Measurements from ENCODE around the gene CTNNBL1. TPM values are rescaled to one million over a fixed set of nuclear protein-coding genes. Genes with fewer than 3 reads are reported as not detected.
"Not testable (repeated sequence)": the region's sequence is repeated elsewhere in the genome, so short reads cannot be mapped to it uniquely, and the experiment has no call there.

Gene CTNNBL1
- total and polyA plus RNA-seq, 2 experiments from 2014 or later, result 27.6 to 55.0 TPM

- H3K9me3 ChIP-seq (ENCODE audit: low read depth), result no peaks in the 10 kb centered on the region
- H3K79me2 ChIP-seq, result no peaks in the 10 kb centered on the region
- no peak overlapping the region for H3K4me3 ChIP-seq
- H3K4me2 ChIP-seq, result no peak overlapping the region
- H4K20me1 ChIP-seq (ENCODE audit: insufficient read depth, poor library complexity, severe bottlenecking), result no peaks in the 10 kb centered on the region
- TF ChIP-seq EZH2 (IDR thresholded peaks at IDR 0.05; ENCODE audit: borderline replicate concordance) (no peak), EZH2phosphoT487 (IDR thresholded peaks at IDR 0.05; ENCODE audit: low read depth, severe bottlenecking, unreplicated experiment) (no peak)
- TF ChIP-seq, protein P1, sequence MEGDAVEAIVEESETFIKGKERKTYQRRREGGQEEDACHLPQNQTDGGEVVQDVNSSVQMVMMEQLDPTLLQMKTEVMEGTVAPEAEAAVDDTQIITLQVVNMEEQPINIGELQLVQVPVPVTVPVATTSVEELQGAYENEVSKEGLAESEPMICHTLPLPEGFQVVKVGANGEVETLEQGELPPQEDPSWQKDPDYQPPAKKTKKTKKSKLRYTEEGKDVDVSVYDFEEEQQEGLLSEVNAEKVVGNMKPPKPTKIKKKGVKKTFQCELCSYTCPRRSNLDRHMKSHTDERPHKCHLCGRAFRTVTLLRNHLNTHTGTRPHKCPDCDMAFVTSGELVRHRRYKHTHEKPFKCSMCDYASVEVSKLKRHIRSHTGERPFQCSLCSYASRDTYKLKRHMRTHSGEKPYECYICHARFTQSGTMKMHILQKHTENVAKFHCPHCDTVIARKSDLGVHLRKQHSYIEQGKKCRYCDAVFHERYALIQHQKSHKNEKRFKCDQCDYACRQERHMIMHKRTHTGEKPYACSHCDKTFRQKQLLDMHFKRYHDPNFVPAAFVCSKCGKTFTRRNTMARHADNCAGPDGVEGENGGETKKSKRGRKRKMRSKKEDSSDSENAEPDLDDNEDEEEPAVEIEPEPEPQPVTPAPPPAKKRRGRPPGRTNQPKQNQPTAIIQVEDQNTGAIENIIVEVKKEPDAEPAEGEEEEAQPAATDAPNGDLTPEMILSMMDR (IDR thresholded peaks at IDR 0.05; ENCODE audit: poor library complexity), result no peak
- H3K27me3 ChIP-seq, result no peaks in the 10 kb centered on the region
- WGBS (ENCODE audit: low lambda C conversion rate, missing lambda C conversion rate), result 76% methylated on average over 6 of the region's 6 CpGs
- no peaks in the 10 kb centered on the region for H3K4me1 ChIP-seq (ENCODE audit: insufficient read depth)
- no peak overlapping the region for H2AFZ ChIP-seq
- no peaks in the 10 kb centered on the region for H3K36me3 ChIP-seq (replicated peaks; ENCODE audit: insufficient read depth, low read depth)
- no peak overlapping the region for H3K27ac ChIP-seq
- no peak for DNase-seq (ENCODE audit: low spot score)
- no peaks in the 10 kb centered on the region for H3K9me2 ChIP-seq (replicated peaks; ENCODE audit: insufficient read depth)
Observed at GRCh38 chr20:37661519-37661918, 32.3 kb upstream of the CTNNBL1 start.

DNA sequence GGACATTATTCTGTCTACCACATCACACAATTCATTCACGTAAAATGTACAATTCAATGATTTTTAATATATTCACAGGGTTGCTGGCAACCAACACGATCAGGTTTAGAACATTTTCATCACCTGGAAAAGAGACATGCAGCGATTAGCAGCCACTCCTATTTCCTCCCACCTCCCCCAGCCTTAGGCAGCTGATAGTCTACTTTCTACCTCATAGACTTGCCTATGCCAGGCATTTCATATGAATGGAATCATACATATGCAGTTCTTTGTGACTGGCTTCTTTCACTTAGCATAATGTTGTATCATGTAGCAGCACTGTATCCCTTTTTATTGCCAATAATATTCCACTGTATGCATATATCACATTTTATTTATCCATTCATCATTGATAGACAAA is 31.5 kb upstream of the CTNNBL1 start:
- H2AFZ ChIP-seq, result no peak overlapping the region
- H3K4me2 ChIP-seq, result no peak overlapping the region
- H3K9me3 ChIP-seq (ENCODE audit: low read depth), result no peaks in the 10 kb centered on the region
- no peaks in the 10 kb centered on the region for H4K20me1 ChIP-seq (ENCODE audit: insufficient read depth, poor library complexity, severe bottlenecking)
- 80% methylated on average over 3 of the region's 3 CpGs for WGBS (ENCODE audit: low lambda C conversion rate, missing lambda C conversion rate)
- H3K4me3 ChIP-seq, result no peak overlapping the region
- no peaks in the 10 kb centered on the region for H3K79me2 ChIP-seq
- H3K9me2 ChIP-seq (replicated peaks; ENCODE audit: insufficient read depth), result no peaks in the 10 kb centered on the region
- no peak overlapping the region for H3K27ac ChIP-seq
- H3K27me3 ChIP-seq, result no peaks in the 10 kb centered on the region
- no peaks in the 10 kb centered on the region for H3K36me3 ChIP-seq (replicated peaks; ENCODE audit: insufficient read depth, low read depth)
- DNase-seq (ENCODE audit: low spot score), result no peak
- no peaks in the 10 kb centered on the region for H3K4me1 ChIP-seq (ENCODE audit: insufficient read depth)
- TF ChIP-seq, protein P1 (IDR thresholded peaks at IDR 0.05; ENCODE audit: poor library complexity), result no peak
- TF ChIP-seq EZH2 (IDR thresholded peaks at IDR 0.05; ENCODE audit: borderline replicate concordance) (no peak), EZH2phosphoT487 (IDR thresholded peaks at IDR 0.05; ENCODE audit: low read depth, severe bottlenecking, unreplicated experiment) (no peak)

GRCh38 chr20:37664595-37664994 is 29.2 kb upstream of the CTNNBL1 start:
- not testable (repeated sequence) for H3K79me2 ChIP-seq

GRCh38 chr20:37668166-37668565 is 25.7 kb upstream of the CTNNBL1 start:
- Histone ChIP-seq H3K4me1 (ENCODE audit: insufficient read depth) (no peaks in the 10 kb centered on the region), H3K9me2 (replicated peaks; ENCODE audit: insufficient read depth) (no peaks in the 10 kb centered on the region), H4K20me1 (ENCODE audit: insufficient read depth, poor library complexity, severe bottlenecking) (no peaks in the 10 kb centered on the region), H3K27ac (no peak overlapping the region), H3K4me2 (no peak overlapping the region), H3K4me3 (no peak overlapping the region), H3K36me3 (replicated peaks; ENCODE audit: insufficient read depth, low read depth) (no peaks in the 10 kb centered on the region), H3K9me3 (ENCODE audit: low read depth) (no peaks in the 10 kb centered on the region), H3K27me3 (no peaks in the 10 kb centered on the region), H3K79me2 (no peaks in the 10 kb centered on the region), H2AFZ (no peak overlapping the region)
- 91% methylated on average over 9 of the region's 9 CpGs for WGBS (ENCODE audit: low lambda C conversion rate, missing lambda C conversion rate)
- no peak for DNase-seq (ENCODE audit: low spot score)
- TF ChIP-seq EZH2 (IDR thresholded peaks at IDR 0.05; ENCODE audit: borderline replicate concordance) (no peak), EZH2phosphoT487 (IDR thresholded peaks at IDR 0.05; ENCODE audit: low read depth, severe bottlenecking, unreplicated experiment) (no peak)
- TF ChIP-seq, protein P1 (IDR thresholded peaks at IDR 0.05; ENCODE audit: poor library complexity), result no peak

More at GRCh38 chr20:37664595-37664994, 29.2 kb upstream of the CTNNBL1 start:
- not testable (repeated sequence) for H2AFZ ChIP-seq; H3K27ac ChIP-seq; H3K4me1 ChIP-seq (ENCODE audit: insufficient read depth); H3K9me2 ChIP-seq (replicated peaks; ENCODE audit: insufficient read depth); H4K20me1 ChIP-seq (ENCODE audit: insufficient read depth, poor library complexity, severe bottlenecking); H3K27me3 ChIP-seq; H3K4me2 ChIP-seq; H3K9me3 ChIP-seq (ENCODE audit: low read depth); DNase-seq (ENCODE audit: low spot score); H3K36me3 ChIP-seq (replicated peaks; ENCODE audit: insufficient read depth, low read depth); H3K4me3 ChIP-seq
- WGBS (ENCODE audit: low lambda C conversion rate, missing lambda C conversion rate), result 94% methylated on average over 4 of the region's 4 CpGs

Measured in hepatocyte (in vitro differentiated cells).